AML-193 (cell line): Measurements from ENCODE around the gene USP40.

Source experiments
- DNase-seq, 2 experiments: peaks; one replicate each; lab custom pipeline; 2025; lab: John Stamatoyannopoulos, UW

The USP40 gene

GRCh38 chr2:233443511-233444183, 122.9 kb downstream of the USP40 start:
- DNase-seq, result peak; percentile 46 to 47

- DNase-seq, result no peak
Observed at GRCh38 chr2:233442028-233442310, 124.6 kb downstream of the USP40 start.

GRCh38 chr2:233441161-233442027, 125.2 kb downstream of the USP40 start:
- DNase-seq, result no peak

- no peak for DNase-seq
Observed at GRCh38 chr2:233440714-233441113, 125.9 kb downstream of the USP40 start.

- DNase-seq, result no peak
Observed at GRCh38 chr2:233440314-233440713, 126.3 kb downstream of the USP40 start.

- DNase-seq, result no peak
Observed at GRCh38 chr2:233439191-233439590, 127.4 kb downstream of the USP40 start.

GRCh38 chr2:233438573-233439147, 127.9 kb downstream of the USP40 start:
- DNase-seq, result no peak

- DNase-seq, result no peak
Observed at GRCh38 chr2:233437439-233437955, 129.1 kb downstream of the USP40 start.

GRCh38 chr2:233436691-233437438, 129.7 kb downstream of the USP40 start:
- DNase-seq, result no peak

GRCh38 chr2:233436191-233436581, 130.4 kb downstream of the USP40 start:
- no peak for DNase-seq

- no peak for DNase-seq
Observed at GRCh38 chr2:233435436-233436190, 131.0 kb downstream of the USP40 start.

GRCh38 chr2:233434666-233435330, 131.8 kb downstream of the USP40 start:
- no peak for DNase-seq

- no peak for DNase-seq
Observed at GRCh38 chr2:233433794-233434193, 132.8 kb downstream of the USP40 start.

GRCh38 chr2:233433029-233433428, 133.6 kb downstream of the USP40 start:
- DNase-seq, result no peak

GRCh38 chr2:233430651-233431050, 135.9 kb downstream of the USP40 start:
- DNase-seq, result no peak

GRCh38 chr2:233430081-233430480, 136.5 kb downstream of the USP40 start:
- no peak for DNase-seq

- no peak for DNase-seq
Observed at GRCh38 chr2:233429175-233429897, 137.2 kb downstream of the USP40 start.

GRCh38 chr2:233428438-233428837, 138.1 kb downstream of the USP40 start:
- no peak for DNase-seq

GRCh38 chr2:233428008-233428407, 138.6 kb downstream of the USP40 start:
- DNase-seq, result no peak

- peak in 1 of 2 experiments; percentile 26 for DNase-seq
Observed at GRCh38 chr2:233426619-233427342, 139.8 kb downstream of the USP40 start.
